Ascending aorta (tissue), 2 donors: ENCODE results near the gene FHIT. TPM values are rescaled to one million over a fixed set of nuclear protein-coding genes. Genes with fewer than 3 reads are reported as not detected.

ENCODE experiments used
- DNase-seq, 2 donors: peaks; one replicate each; pipeline ENCODE4 v3.0.0-alpha.2; 2019; ENCODE audit warnings: low spot score in 2 of 2
- H3K27ac ChIP-seq, 2 donors: fragments of 200-600 bp; sonication (generic); one replicate each; pipeline ENCODE4 v1.5.1; 2016 to 2017; ENCODE audit warnings: mild to moderate bottlenecking in 1 of 2
- H3K27me3 ChIP-seq: fragments of 200-600 bp; sonication (generic); one replicate; pipeline ENCODE4 v1.5.1; 2017
- H3K36me3 ChIP-seq, 2 donors: fragments of 200-600 bp; sonication (generic); one replicate each; pipeline ENCODE4 v1.5.1; 2016
- H3K4me1 ChIP-seq, 2 donors: fragments of 200-600 bp; sonication (generic); one replicate each; pipeline ENCODE4 v1.5.1; 2016 to 2017; ENCODE audit warnings: mild to moderate bottlenecking in 1 of 2
- H3K4me3 ChIP-seq, 2 donors: fragments of 200-600 bp; sonication (generic); one replicate each; pipeline ENCODE4 v1.5.1; 2016 to 2017; ENCODE audit warnings: mild to moderate bottlenecking in 1 of 2
- H3K9me3 ChIP-seq, 2 donors: fragments of 200-600 bp; sonication (generic); one replicate each; pipeline ENCODE4 v1.5.1; 2016
- CTCF ChIP-seq, 3 experiments: fragments of 200-600 bp in 2 of 3; fragments of 450-650 bp in 1 of 3; sonication (generic) in 2 of 3; IDR thresholded peaks; one replicate each; pipeline ENCODE4 v1.5.1; 2016 to 2019; ENCODE audit warnings: antibody characterized with exemption in 3 of 3, mild to moderate bottlenecking in 1 of 3, moderate library complexity in 1 of 3
- intact Hi-C: fragments of 100-400 bp; cut with DNase I; formaldehyde crosslinking; loops from one replicate; pipeline ENCODE4 v1.15.1; 2023
- total RNA-seq: library from RNA; depleted of rRNA; stranded (reverse); fragments of >200 nt; gene quantifications from one replicate; pipeline ENCODE4 v1.1.0, GENCODE V29; 2016

FHIT gene
- total RNA-seq, 1 donor from 2014 or later = 0.21 TPM

GRCh38 chr3:61138401-61138800 is 112.9 kb downstream of the FHIT start:
- no peak for TF ChIP-seq CTCF (IDR thresholded peaks at IDR 0.05)
- intact Hi-C loops = no loop called here
- DNase-seq = no peak
- Histone ChIP-seq H3K27me3 (no peaks in the 10 kb centered on the region), H3K9me3 (no peaks in the 10 kb centered on the region), H3K36me3 (no peaks in the 10 kb centered on the region), H3K27ac (no peak overlapping the region), H3K4me3 (no peak overlapping the region), H3K4me1 (no peaks in the 10 kb centered on the region)

- no peaks in the 10 kb centered on the region for H3K27me3 ChIP-seq
- H3K36me3 ChIP-seq = no peaks in the 10 kb centered on the region
- intact Hi-C loops = no loop called here
- H3K4me3 ChIP-seq = no peak overlapping the region
- no peaks in the 10 kb centered on the region for H3K9me3 ChIP-seq
- H3K27ac ChIP-seq = no peak overlapping the region
- TF ChIP-seq CTCF (IDR thresholded peaks at IDR 0.05) = no peak
- DNase-seq = no peak
- no peaks in the 10 kb centered on the region for H3K4me1 ChIP-seq
Measured at GRCh38 chr3:61136191-61136590, 115.1 kb downstream of the FHIT start.

GRCh38 chr3:61134532-61134931 is 116.7 kb downstream of the FHIT start:
- Histone ChIP-seq H3K27ac (no peak overlapping the region), H3K4me1 (no peaks in the 10 kb centered on the region), H3K4me3 (no peak overlapping the region), H3K36me3 (no peaks in the 10 kb centered on the region), H3K9me3 (no peaks in the 10 kb centered on the region), H3K27me3 (no peaks in the 10 kb centered on the region)
- TF ChIP-seq CTCF (IDR thresholded peaks at IDR 0.05) = no peak
- intact Hi-C loops = no loop called here
- no peak for DNase-seq

GRCh38 chr3:61132062-61132461 is 119.2 kb downstream of the FHIT start:
- H3K36me3 ChIP-seq = no peaks in the 10 kb centered on the region
- DNase-seq = no peak
- no peaks in the 10 kb centered on the region for H3K4me1 ChIP-seq
- no peak overlapping the region for H3K27ac ChIP-seq
- no peak for TF ChIP-seq CTCF (IDR thresholded peaks at IDR 0.05)
- no peaks in the 10 kb centered on the region for H3K27me3 ChIP-seq
- H3K4me3 ChIP-seq = no peak overlapping the region
- intact Hi-C loops = no loop called here
- H3K9me3 ChIP-seq = no peaks in the 10 kb centered on the region

GRCh38 chr3:61118830-61119229 is 132.4 kb downstream of the FHIT start:
- H3K27ac ChIP-seq = no peak overlapping the region
- no peaks in the 10 kb centered on the region for H3K27me3 ChIP-seq
- H3K36me3 ChIP-seq = no peaks in the 10 kb centered on the region
- peaks cover 0 to 7% of the 10 kb centered on the region in 2 donors for H3K9me3 ChIP-seq
- intact Hi-C loops = no loop called here
- DNase-seq = no peak
- H3K4me1 ChIP-seq = no peaks in the 10 kb centered on the region
- no peak for TF ChIP-seq CTCF (IDR thresholded peaks at IDR 0.05)
- no peak overlapping the region for H3K4me3 ChIP-seq
